ENCODE measurements around the gene KLHL42. TPM values are rescaled to one million over a fixed set of nuclear protein-coding genes. Genes with fewer than 3 reads are reported as not detected.

The KLHL42 gene
- total RNA-seq, 2 donors from 2014 or later: 16.5 to 20.1 TPM

DNA sequence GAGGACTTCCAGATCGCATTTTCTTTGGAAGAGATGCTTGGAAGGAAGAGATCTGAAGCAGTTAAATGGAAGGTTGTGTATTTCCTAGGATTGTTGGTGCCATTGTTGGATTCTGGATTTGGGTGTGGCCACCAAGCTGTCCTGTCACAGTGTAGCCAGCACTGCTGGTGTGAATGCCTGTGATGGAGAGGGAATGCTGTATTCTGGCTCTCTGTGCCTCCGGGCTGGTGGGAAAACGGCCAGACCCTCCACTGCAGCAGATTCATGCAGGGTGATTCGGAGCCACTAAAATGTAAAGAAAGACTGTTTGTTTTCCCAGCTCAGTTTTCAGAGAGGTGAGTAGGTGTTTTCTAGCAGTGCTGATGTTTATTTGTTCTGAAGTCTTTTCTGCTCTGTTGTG is 30.7 kb downstream of the KLHL42 start:
- H3K36me3 ChIP-seq: no peaks in the 10 kb centered on the region
- intact Hi-C loops (cut with DNase I): no loop called here
- DNase-seq: no peak
- H3K4me3 ChIP-seq: no peak overlapping the region
- no peaks in the 10 kb centered on the region for H3K9me3 ChIP-seq
- H3K4me1 ChIP-seq: no peaks in the 10 kb centered on the region
- H3K9ac ChIP-seq (ENCODE audit: low read depth in 2 of 2, low read length in 2 of 2): no peak overlapping the region
- H3K27ac ChIP-seq: no peak overlapping the region
- TF ChIP-seq, protein P1, sequence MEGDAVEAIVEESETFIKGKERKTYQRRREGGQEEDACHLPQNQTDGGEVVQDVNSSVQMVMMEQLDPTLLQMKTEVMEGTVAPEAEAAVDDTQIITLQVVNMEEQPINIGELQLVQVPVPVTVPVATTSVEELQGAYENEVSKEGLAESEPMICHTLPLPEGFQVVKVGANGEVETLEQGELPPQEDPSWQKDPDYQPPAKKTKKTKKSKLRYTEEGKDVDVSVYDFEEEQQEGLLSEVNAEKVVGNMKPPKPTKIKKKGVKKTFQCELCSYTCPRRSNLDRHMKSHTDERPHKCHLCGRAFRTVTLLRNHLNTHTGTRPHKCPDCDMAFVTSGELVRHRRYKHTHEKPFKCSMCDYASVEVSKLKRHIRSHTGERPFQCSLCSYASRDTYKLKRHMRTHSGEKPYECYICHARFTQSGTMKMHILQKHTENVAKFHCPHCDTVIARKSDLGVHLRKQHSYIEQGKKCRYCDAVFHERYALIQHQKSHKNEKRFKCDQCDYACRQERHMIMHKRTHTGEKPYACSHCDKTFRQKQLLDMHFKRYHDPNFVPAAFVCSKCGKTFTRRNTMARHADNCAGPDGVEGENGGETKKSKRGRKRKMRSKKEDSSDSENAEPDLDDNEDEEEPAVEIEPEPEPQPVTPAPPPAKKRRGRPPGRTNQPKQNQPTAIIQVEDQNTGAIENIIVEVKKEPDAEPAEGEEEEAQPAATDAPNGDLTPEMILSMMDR (IDR thresholded peaks at IDR 0.05): no peak
- no peaks in the 10 kb centered on the region for H3K27me3 ChIP-seq

DNA sequence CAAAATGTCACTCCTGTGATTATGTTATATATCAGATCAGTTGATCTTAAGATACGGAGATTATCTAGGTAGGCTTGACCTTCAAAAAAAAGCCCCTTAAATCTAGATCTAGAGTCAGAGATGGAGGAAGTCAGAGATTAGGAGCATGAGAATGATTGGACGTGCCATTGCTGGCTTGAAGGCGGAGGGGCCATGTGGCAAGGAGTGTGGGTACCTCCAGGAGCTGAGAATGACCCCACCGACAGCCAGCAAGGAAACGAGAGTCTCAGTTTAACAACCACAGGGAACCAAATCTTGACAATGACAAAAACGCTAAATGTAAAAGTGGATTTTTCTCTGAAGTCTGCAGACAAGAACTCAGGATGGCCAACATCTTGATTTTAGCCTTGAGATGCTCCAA is 32.5 kb downstream of the KLHL42 start:
- no peak overlapping the region for H3K4me3 ChIP-seq
- no peak overlapping the region for H3K27ac ChIP-seq
- no peaks in the 10 kb centered on the region for H3K36me3 ChIP-seq
- H3K9ac ChIP-seq (ENCODE audit: low read depth in 2 of 2, low read length in 2 of 2): no peak overlapping the region
- intact Hi-C loops (cut with DNase I): no loop called here
- TF ChIP-seq, protein P1 (IDR thresholded peaks at IDR 0.05): no peak
- H3K4me1 ChIP-seq: no peaks in the 10 kb centered on the region
- H3K27me3 ChIP-seq: no peaks in the 10 kb centered on the region
- H3K9me3 ChIP-seq: no peaks in the 10 kb centered on the region
- no peak for DNase-seq

DNA sequence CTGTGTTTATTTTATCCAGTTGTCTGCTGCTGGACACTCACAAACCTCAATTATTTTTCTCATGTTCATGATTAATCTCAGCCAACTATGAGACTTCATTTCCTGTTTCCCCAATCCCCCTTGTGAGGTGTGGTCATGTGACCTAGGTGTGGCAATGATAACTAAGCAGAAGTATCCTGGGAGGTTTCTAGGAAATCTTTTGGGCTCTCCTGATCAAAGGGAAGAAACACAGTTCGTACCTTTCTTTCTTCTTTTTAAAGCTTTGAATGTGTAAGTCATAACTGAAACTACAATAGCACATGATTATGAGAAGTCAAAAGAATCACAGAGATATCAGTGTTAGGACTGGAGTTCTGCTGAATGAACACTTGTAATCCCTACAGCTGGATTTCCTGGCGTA is 34.4 kb downstream of the KLHL42 start:
- no peak overlapping the region for H3K4me3 ChIP-seq
- intact Hi-C loops (cut with DNase I): no loop called here
- no peaks in the 10 kb centered on the region for H3K9me3 ChIP-seq
- TF ChIP-seq, protein P1 (IDR thresholded peaks at IDR 0.05): no peak
- H3K4me1 ChIP-seq: no peaks in the 10 kb centered on the region
- H3K36me3 ChIP-seq: no peaks in the 10 kb centered on the region
- no peak overlapping the region for H3K27ac ChIP-seq
- DNase-seq: no peak
- H3K27me3 ChIP-seq: no peaks in the 10 kb centered on the region
- H3K9ac ChIP-seq (ENCODE audit: low read depth in 2 of 2, low read length in 2 of 2): no peak overlapping the region

DNA sequence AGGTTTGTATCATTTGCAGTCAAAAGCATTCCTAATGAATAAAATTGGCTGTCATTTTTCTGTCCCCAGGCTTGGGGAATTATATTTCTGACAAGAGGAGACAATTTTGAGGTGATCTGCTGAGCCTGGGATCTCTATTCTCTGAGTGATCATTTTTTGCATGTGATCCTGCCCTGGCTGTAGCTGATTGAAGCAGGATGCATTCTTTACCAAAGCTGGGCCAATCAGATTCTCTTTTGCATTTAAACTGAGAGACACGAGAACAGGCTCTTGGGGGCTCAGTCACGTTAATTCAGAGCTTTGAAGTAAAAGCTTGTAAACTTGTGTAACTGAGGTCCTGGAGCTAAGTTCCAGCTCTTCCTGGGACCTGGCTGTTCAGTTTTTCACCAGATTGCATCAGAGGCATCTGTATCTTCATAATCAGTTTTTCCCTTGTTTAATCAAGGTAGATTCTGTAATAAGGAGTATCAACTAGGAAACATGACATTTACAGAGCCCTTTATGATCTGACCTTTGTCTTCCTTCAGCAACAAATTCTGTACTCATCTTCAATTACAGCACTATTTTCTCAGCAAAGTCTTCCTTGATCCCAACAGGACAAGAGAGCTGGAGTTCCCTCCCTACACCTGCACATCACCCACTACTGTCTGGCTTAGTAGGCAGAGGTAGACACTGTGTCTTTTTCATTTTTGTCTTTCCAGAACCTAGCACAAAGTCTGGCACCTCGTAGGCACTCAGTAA is 35.0 kb downstream of the KLHL42 start:
- TF ChIP-seq, protein P1 (IDR thresholded peaks at IDR 0.05): no peak

DNA sequence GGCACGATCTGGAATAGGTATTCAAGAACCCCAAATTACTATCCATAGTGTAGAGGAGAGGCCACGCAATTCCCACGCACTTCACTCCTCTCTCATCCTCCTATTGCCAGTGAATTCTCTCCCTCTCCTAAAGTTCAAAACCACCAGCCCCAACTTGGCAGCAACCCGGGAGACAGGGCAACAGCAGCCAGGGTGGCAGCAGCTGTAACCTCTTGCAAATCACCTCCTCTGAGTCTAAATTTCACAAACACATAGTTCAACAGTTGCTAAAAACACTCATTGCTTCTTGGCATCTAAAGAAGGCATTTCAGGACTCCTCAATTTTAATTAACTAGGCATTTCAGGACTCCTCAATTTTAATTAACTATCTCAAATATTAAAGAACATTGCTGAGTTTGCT is 37.7 kb downstream of the KLHL42 start:
- intact Hi-C loops (cut with DNase I): loop anchor here (5.0 kb wide), 1 partner anchor 75 kb away; no protein-coding TSS in a partner anchor
- H3K27ac ChIP-seq: no peak overlapping the region
- H3K27me3 ChIP-seq: no peaks in the 10 kb centered on the region
- no peak overlapping the region for H3K9ac ChIP-seq (ENCODE audit: low read depth in 2 of 2, low read length in 2 of 2)
- no peaks in the 10 kb centered on the region for H3K4me1 ChIP-seq
- DNase-seq: no peak
- no peaks in the 10 kb centered on the region for H3K36me3 ChIP-seq
- no peaks in the 10 kb centered on the region for H3K9me3 ChIP-seq
- H3K4me3 ChIP-seq: no peak overlapping the region
- TF ChIP-seq, protein P1 (IDR thresholded peaks at IDR 0.05): no peak

More for the DNA sequence above, 35.0 kb downstream of the KLHL42 start:
- Histone ChIP-seq H3K27ac (no peak overlapping the region), H3K9me3 (no peaks in the 10 kb centered on the region), H3K4me3 (no peak overlapping the region), H3K4me1 (no peaks in the 10 kb centered on the region), H3K27me3 (no peaks in the 10 kb centered on the region), H3K36me3 (no peaks in the 10 kb centered on the region), H3K9ac (ENCODE audit: low read depth in 2 of 2, low read length in 2 of 2) (no peak overlapping the region)
- DNase-seq: no peak
- intact Hi-C loops (cut with DNase I): loop anchor here (5.0 kb wide), 1 partner anchor 73 kb away; no protein-coding TSS in a partner anchor
